Measurements from ENCODE around the gene LBHD2.

DNA sequence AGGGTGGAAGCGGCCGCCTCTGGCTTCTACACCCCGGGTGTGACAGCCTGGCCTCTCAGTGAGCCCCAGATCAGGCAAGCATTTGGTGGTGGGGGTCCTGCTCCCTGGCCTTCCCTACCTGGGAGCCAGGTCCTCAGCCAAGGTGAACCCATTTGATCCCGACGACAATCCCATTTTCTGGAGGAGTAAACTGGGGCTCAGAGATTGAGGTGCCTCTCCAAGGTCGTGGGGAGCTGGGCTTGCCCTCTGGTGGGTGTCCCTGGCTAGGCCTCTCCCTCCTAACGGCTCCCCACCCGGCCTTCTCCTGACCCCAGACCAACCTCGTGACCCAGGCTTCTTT lies 7.8 kb downstream of the LBHD2 start:
- TF ChIP-seq NFE2L2 (IDR thresholded peaks at IDR 0.05; ENCODE audit: low read length) (no peak), U2AF1 (optimal IDR thresholded peaks at IDR 0.05; ENCODE audit: low read depth, low read length) (no peak)
